Tibial artery (tissue), 4 donors: ENCODE measurements around the gene NACA.

Experiments
- DNase-seq, 2 donors: peaks; one replicate each; pipeline ENCODE4 v3.0.0-alpha.2; 2019
- H3K27ac ChIP-seq, 2 donors: fragments of 200-600 bp; sonication (generic) in 1 of 2; 1 replicate in 1 of 2; 2 replicates in 1 of 2; pipeline ENCODE4 v1.5.1; 2018 to 2019; ENCODE audit warnings: mild to moderate bottlenecking in 1 of 2
- H3K27me3 ChIP-seq, 2 donors: fragments of 200-600 bp; sonication (generic) in 1 of 2; one replicate each; pipeline versions ENCODE4 v1.5.1 to v1.6.0; 2016 to 2019
- H3K36me3 ChIP-seq, 3 donors: fragments of 200-600 bp; sonication (generic) in 2 of 3; one replicate each; pipeline ENCODE4 v1.5.1; 2016 to 2019; ENCODE audit warnings: mild to moderate bottlenecking in 2 of 3
- H3K4me1 ChIP-seq, 4 donors: fragments of 200-600 bp; sonication (generic) in 2 of 4; 1 replicate in 3 of 4; 2 replicates in 1 of 4; pipeline ENCODE4 v1.5.1; 2016 to 2019
- H3K4me3 ChIP-seq, 2 donors: fragments of 200-600 bp; sonication (generic) in 1 of 2; 1 replicate in 1 of 2; 2 replicates in 1 of 2; pipeline ENCODE4 v1.5.1; 2018 to 2019; ENCODE audit warnings: mild to moderate bottlenecking in 2 of 2
- H3K9me3 ChIP-seq, 3 donors: fragments of 200-600 bp; sonication (generic) in 1 of 3; one replicate each; pipeline ENCODE4 v1.5.1; 2016 to 2019
- CTCF ChIP-seq, 2 experiments: fragments of 200-600 bp in 1 of 2; fragments of 450-650 bp in 1 of 2; IDR thresholded peaks; one replicate each; pipeline ENCODE4 v1.5.1; 2017 to 2019; ENCODE audit warnings: antibody characterized with exemption in 2 of 2, mild to moderate bottlenecking in 1 of 2, moderate library complexity in 1 of 2
- intact Hi-C: fragments of 100-400 bp; cut with DNase I; formaldehyde crosslinking; loops from one replicate; pipeline ENCODE4 v1.15.0; 2023; ENCODE audit warnings: low total_unique reads

NACA gene

DNA sequence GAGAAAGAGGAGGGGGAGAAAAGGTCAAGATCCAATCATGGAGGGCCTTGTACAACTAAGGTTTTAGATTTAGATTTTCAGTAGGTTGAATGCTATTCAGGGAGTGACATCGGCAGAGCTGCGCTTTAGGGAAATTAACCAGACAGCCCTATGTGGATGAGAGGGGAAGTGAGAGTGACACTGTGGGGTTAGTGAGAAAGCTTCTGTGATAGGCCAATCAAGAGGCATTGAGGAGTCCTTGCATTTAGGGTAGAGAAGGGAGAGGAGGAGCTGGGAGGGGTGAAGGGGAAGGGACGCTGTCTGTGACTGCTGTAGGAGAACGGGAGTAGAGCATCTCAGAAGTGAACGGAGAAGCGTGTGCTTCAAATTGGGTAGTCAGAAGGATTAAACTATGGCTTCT lies 41.4 kb upstream of the NACA start:
- no peaks in the 10 kb centered on the region for H3K9me3 ChIP-seq
- H3K4me1 ChIP-seq: no peaks in the 10 kb centered on the region
- H3K27ac ChIP-seq: no peak overlapping the region
- no peak for DNase-seq
- H3K27me3 ChIP-seq: no peaks in the 10 kb centered on the region
- no peak for TF ChIP-seq CTCF (IDR thresholded peaks at IDR 0.05)
- no peaks in the 10 kb centered on the region for H3K36me3 ChIP-seq
- H3K4me3 ChIP-seq: no peak overlapping the region
- intact Hi-C loops: no loop called here

- H3K4me3 ChIP-seq: peak overlapping the region in 1 of 2 donors; percentile 22
- no peaks in the 10 kb centered on the region for H3K4me1 ChIP-seq
- TF ChIP-seq CTCF (IDR thresholded peaks at IDR 0.05): no peak
- no peaks in the 10 kb centered on the region for H3K36me3 ChIP-seq
- DNase-seq: no peak
- H3K9me3 ChIP-seq: no peaks in the 10 kb centered on the region
- no peaks in the 10 kb centered on the region for H3K27me3 ChIP-seq
- no peak overlapping the region for H3K27ac ChIP-seq
- intact Hi-C loops: no loop called here
Observed at GRCh38 chr12:56763753-56764657, 38.9 kb upstream of the NACA start.

DNA sequence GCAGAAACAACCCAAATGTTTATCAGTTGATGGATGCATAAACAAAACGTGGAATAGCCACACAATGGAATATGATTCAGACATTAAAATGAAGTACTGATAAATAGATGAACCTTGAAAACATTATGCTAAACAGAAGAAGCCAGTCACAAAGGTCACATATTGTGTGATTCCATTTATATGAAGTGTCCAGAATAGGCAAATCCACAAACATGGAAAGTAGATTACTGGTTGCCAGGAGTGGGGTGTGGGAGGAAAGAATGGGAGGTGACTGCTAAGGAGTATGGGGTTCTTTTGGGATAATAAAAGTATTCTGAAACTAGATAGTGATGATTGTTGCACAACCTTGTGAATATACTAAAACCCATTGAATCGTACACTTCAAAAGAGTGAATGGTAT lies 36.7 kb upstream of the NACA start:
- Histone ChIP-seq H3K27ac (no peak overlapping the region), H3K36me3 (no peaks in the 10 kb centered on the region), H3K4me3 (no peak overlapping the region), H3K9me3 (no peaks in the 10 kb centered on the region), H3K4me1 (peaks cover 0 to 3% (median 0%) of the 10 kb centered on the region in 4 donors), H3K27me3 (no peaks in the 10 kb centered on the region)
- DNase-seq: no peak
- no peak for TF ChIP-seq CTCF (IDR thresholded peaks at IDR 0.05)
- intact Hi-C loops: no loop called here

DNA sequence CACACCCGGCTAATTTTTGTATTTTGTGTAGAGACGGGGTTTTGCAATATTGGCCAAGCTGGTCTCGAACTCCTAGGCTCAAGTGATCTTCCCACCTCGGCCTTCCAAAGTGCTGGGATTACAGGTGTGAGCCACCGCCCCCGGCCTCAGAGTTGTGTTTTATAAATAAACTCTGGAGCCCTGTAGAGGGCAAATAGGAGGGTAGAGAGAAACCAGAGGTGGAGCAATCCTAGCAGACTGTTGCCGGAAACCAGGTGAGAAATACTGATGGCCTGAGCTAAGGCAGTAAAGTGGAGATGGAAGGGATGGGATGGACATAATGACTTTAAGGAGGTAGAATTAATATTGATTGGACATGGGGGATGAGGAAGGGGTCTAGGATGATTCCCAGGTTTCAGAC lies 35.4 kb upstream of the NACA start:
- H3K27ac ChIP-seq: no peak overlapping the region
- no peak for DNase-seq
- H3K9me3 ChIP-seq: no peaks in the 10 kb centered on the region
- no peaks in the 10 kb centered on the region for H3K27me3 ChIP-seq
- no peaks in the 10 kb centered on the region for H3K36me3 ChIP-seq
- no peak overlapping the region for H3K4me3 ChIP-seq
- H3K4me1 ChIP-seq: peaks cover 0 to 3% (median 0%) of the 10 kb centered on the region in 4 donors
- no peak for TF ChIP-seq CTCF (IDR thresholded peaks at IDR 0.05)
- intact Hi-C loops: no loop called here

GRCh38 chr12:56759263-56759908 lies 34.3 kb upstream of the NACA start:
- H3K36me3 ChIP-seq: no peaks in the 10 kb centered on the region
- H3K27me3 ChIP-seq: no peaks in the 10 kb centered on the region

More at GRCh38 chr12:56759263-56759908, 34.3 kb upstream of the NACA start:
- Histone ChIP-seq H3K4me1 (peaks cover 0 to 3% (median 0%) of the 10 kb centered on the region in 4 donors), H3K27ac (no peak overlapping the region), H3K9me3 (no peaks in the 10 kb centered on the region), H3K4me3 (no peak overlapping the region)
- intact Hi-C loops: loop anchor here (2.0 kb wide), 1 partner anchor 227 kb away; no protein-coding TSS in a partner anchor
- TF ChIP-seq CTCF (IDR thresholded peaks at IDR 0.05): no peak
- DNase-seq: no peak
